IMR-90 (cell line): Measurements from ENCODE around the gene UNC5B. TPM values are rescaled to one million over a fixed set of nuclear protein-coding genes. Genes with fewer than 3 reads are reported as not detected.

ENCODE experiments used
- ATAC-seq: fragments of 200-7000 bp; cut with Tn5 transposase; 2 replicates; pipeline ENCODE4 v1.9.1; 2020; ENCODE audit warnings: low read depth, mild to moderate bottlenecking, moderate library complexity
- BruUV-seq: library from RNA; stranded (reverse); fragments of 400-500 nt; replicated peaks from 2 replicates; lab custom pipeline; 2021; lab: Mats Ljungman, UMichigan
- CTCF ChIA-PET: fragments of 300-600 bp; formaldehyde crosslinking; extraction: SDS; loops from one replicate; lab custom pipeline; 2021; ENCODE audit warnings: antibody characterized with exemption; lab: Yijun Ruan, JAX
- POLR2A ChIA-PET: fragments of 300-600 bp; sonication (Branson Sonifier 250); formaldehyde crosslinking; loops from one replicate; lab custom pipeline; 2022; ENCODE audit warnings: antibody characterized with exemption; ENCODE audit not compliant: unreplicated experiment; lab: Charles Lee
- DNase-seq: peaks from one replicate; pipeline ENCODE4 v3.0.0; 2013
- H2AFZ ChIP-seq: replicated peaks from 2 replicates; pipeline ENCODE3; 2013; ENCODE audit warnings: low read length, mild to moderate bottlenecking; ENCODE audit not compliant: poor library complexity
- H2AK5ac ChIP-seq: 2 replicates; pipeline ENCODE4 v1.6.1; 2013; ENCODE audit warnings: low read depth, low read length, inconsistent platforms
- H2AK9ac ChIP-seq: replicated peaks from 2 replicates; pipeline ENCODE3; 2013; ENCODE audit warnings: mild to moderate bottlenecking, low read depth, low read length, moderate library complexity; ENCODE audit not compliant: poor library complexity
- H2BK120ac ChIP-seq: 2 replicates; pipeline ENCODE4 v1.6.1; 2013; ENCODE audit warnings: low read depth, low read length, inconsistent platforms
- H2BK15ac ChIP-seq: 3 replicates; pipeline ENCODE4 v1.6.1; 2013; ENCODE audit warnings: low read depth, low read length, inconsistent platforms
- H2BK20ac ChIP-seq: 2 replicates; pipeline ENCODE4 v1.6.1; 2013; ENCODE audit warnings: low read depth, mild to moderate bottlenecking, inconsistent platforms, low read length, moderate library complexity
- H2BK5ac ChIP-seq: 2 replicates; pipeline ENCODE4 v1.6.1; 2013; ENCODE audit warnings: mild to moderate bottlenecking, low read depth, low read length, inconsistent platforms; ENCODE audit not compliant: poor library complexity, severe bottlenecking
- H3K14ac ChIP-seq: replicated peaks from 2 replicates; pipeline ENCODE4 v1.6.1; 2013; ENCODE audit warnings: low read depth, low read length, inconsistent platforms
- H3K18ac ChIP-seq: 2 replicates; pipeline ENCODE4 v1.6.1; 2013; ENCODE audit warnings: low read depth, low read length, control low read depth
- H3K23ac ChIP-seq: 2 replicates; pipeline ENCODE4 v1.6.1; 2013; ENCODE audit warnings: low read depth, low read length, inconsistent platforms
- H3K27ac ChIP-seq: 2 replicates; pipeline ENCODE4 v1.5.1; 2013; ENCODE audit warnings: mild to moderate bottlenecking, control low read depth, low read length; ENCODE audit not compliant: insufficient read depth
- H3K27me3 ChIP-seq: 2 replicates; pipeline ENCODE4 v1.6.1; 2013; ENCODE audit warnings: low read length; ENCODE audit not compliant: control insufficient read depth, insufficient read depth
- H3K36me3 ChIP-seq: 2 replicates; pipeline ENCODE4 v1.6.1; 2013; ENCODE audit warnings: low read length, mixed read lengths; ENCODE audit not compliant: control insufficient read depth, insufficient read depth
- H3K4ac ChIP-seq: 2 replicates; pipeline ENCODE4 v1.6.1; 2013; ENCODE audit warnings: low read depth, low read length, inconsistent platforms
- H3K4me1 ChIP-seq: 2 replicates; pipeline ENCODE4 v1.6.1; 2013; ENCODE audit warnings: low read length, mixed read lengths; ENCODE audit not compliant: control insufficient read depth, insufficient read depth
- H3K4me2 ChIP-seq: 2 replicates; pipeline ENCODE4 v1.6.1; 2013; ENCODE audit warnings: low read depth, mild to moderate bottlenecking, control low read depth, low read length, moderate library complexity
- H3K4me3 ChIP-seq: 2 replicates; pipeline ENCODE4 v1.5.1; 2013; ENCODE audit warnings: low read depth, mild to moderate bottlenecking, control low read depth, low read length, moderate library complexity; ENCODE audit not compliant: insufficient read depth
- H3K56ac ChIP-seq: 2 replicates; pipeline ENCODE4 v1.6.1; 2013; ENCODE audit warnings: low read length, inconsistent platforms; ENCODE audit not compliant: insufficient read depth; ENCODE audit errors: extremely low read depth
- H3K79me1 ChIP-seq, 2 experiments: 2 replicates each; pipeline ENCODE4 v1.6.1; 2013; ENCODE audit warnings: low read length in 2 of 2, inconsistent platforms in 1 of 2, low read depth in 1 of 2
- H3K9ac ChIP-seq: 2 replicates; pipeline ENCODE4 v1.6.1; 2013; ENCODE audit warnings: low read depth, low read length, control low read depth
- H3K9me1 ChIP-seq: 2 replicates; pipeline ENCODE4 v1.6.1; 2013; ENCODE audit warnings: low read length, inconsistent platforms; ENCODE audit not compliant: insufficient read depth
- H3K9me3 ChIP-seq: 2 replicates; pipeline ENCODE4 v1.6.1; 2013; ENCODE audit warnings: low read length; ENCODE audit not compliant: control insufficient read depth, insufficient read depth
- H4K20me1 ChIP-seq: 2 replicates; pipeline ENCODE4 v1.6.1; 2013; ENCODE audit warnings: low read length, inconsistent platforms; ENCODE audit not compliant: insufficient read depth
- H4K5ac ChIP-seq: 2 replicates; pipeline ENCODE4 v1.6.1; 2013; ENCODE audit warnings: mild to moderate bottlenecking, low read depth, low read length, control low read depth
- H4K8ac ChIP-seq, 2 experiments: 2 replicates each; pipeline ENCODE4 v1.6.1; 2013; ENCODE audit warnings: low read depth in 2 of 2, low read length in 2 of 2, control low read depth in 1 of 2, inconsistent platforms in 1 of 2
- H4K91ac ChIP-seq: 2 replicates; pipeline ENCODE4 v1.6.1; 2013; ENCODE audit warnings: low read depth, low read length, inconsistent platforms; ENCODE audit not compliant: insufficient read depth
- BHLHE40 ChIP-seq: fragments of 150-350 bp; IDR thresholded peaks from 2 replicates; pipeline ENCODE4 v1.6.1; 2016; ENCODE audit warnings: mild to moderate bottlenecking, low read depth, low read length
- CEBPB ChIP-seq: IDR thresholded peaks from 2 replicates; pipeline ENCODE4 v1.6.1; 2012; ENCODE audit warnings: low read depth, low read length, improper control_type of control experiment
- ELK1 ChIP-seq: fragments of 150-350 bp; IDR thresholded peaks from 2 replicates; pipeline ENCODE4 v1.6.1; 2016; ENCODE audit warnings: low read depth, mild to moderate bottlenecking, low read length, moderate library complexity, borderline replicate concordance
- MAFK ChIP-seq: IDR thresholded peaks from 2 replicates; pipeline ENCODE4 v1.6.1; 2012; ENCODE audit warnings: low read depth, low read length, improper control_type of control experiment
- NFE2L2 ChIP-seq: fragments of 150-350 bp; IDR thresholded peaks from 2 replicates; pipeline ENCODE4 v1.6.1; 2016; ENCODE audit warnings: low read depth, mild to moderate bottlenecking, low read length
- RAD21 ChIP-seq: IDR thresholded peaks from 2 replicates; pipeline ENCODE4 v1.6.1; 2012; ENCODE audit warnings: low read length, improper control_type of control experiment
- RFX5 ChIP-seq: IDR thresholded peaks from 2 replicates; pipeline ENCODE4 v1.8.0; 2012; ENCODE audit warnings: low read depth, mild to moderate bottlenecking, low read length, moderate library complexity
- WGBS, 2 experiments: methylation state at CpG; one replicate each; pipeline versions ENCODE4 v1.1.5 to v1.1.7; 2013; ENCODE audit warnings: missing lambda C conversion rate in 2 of 2; ENCODE audit not compliant: insufficient read length in 1 of 2; ENCODE audit errors: extremely low coverage in 2 of 2; 5-methylcytosine and 5-hydroxymethylcytosine counted together
- dilution Hi-C: fragments of 300-500 bp; cut with HindIII; formaldehyde crosslinking; loops from one replicate; pipeline ENCODE4 v1.14.3; 2018; ENCODE audit warnings: low sequenced_read_pairs; ENCODE audit not compliant: unreplicated experiment
- in situ Hi-C: fragments of 300-500 bp; cut with MboI; formaldehyde crosslinking; loops from 3 replicates; pipeline ENCODE4 v1.14.3; 2019; ENCODE audit warnings: low sequenced_read_pairs, inconsistent platforms, mixed read lengths
- intact Hi-C: fragments of 100-400 bp; cut with micrococcal nuclease; formaldehyde crosslinking; loops from 2 replicates; pipeline ENCODE4 v1.10.0; 2022
- polyA plus RNA-seq, 3 experiments: library from polyadenylated mRNA; depleted of rRNA; stranded (reverse); fragments of >200 nt; gene quantifications; 2 replicates each; pipeline ENCODE4 v1.2.3, GENCODE V29; 2012; ENCODE audit warnings: low replicate concordance in 1 of 3
- total RNA-seq: library from RNA; depleted of rRNA; stranded (reverse); fragments of >200 nt; gene quantifications from 2 replicates; pipeline ENCODE4 v1.2.3, GENCODE V29; 2012

The UNC5B gene
- total and polyA plus RNA-seq, 2 of the 4 experiments (the other 2 are of a cell fraction) = 1.6 to 4.2 TPM

GRCh38 chr10:71243756-71244395, 31.5 kb downstream of the UNC5B start:
- Histone ChIP-seq H2BK15ac (peak overlapping the region; percentile 83; the same call in 1 of the 3 replicates), H2BK120ac (peak overlapping the region; percentile 15), H4K8ac (peak overlapping the region in 1 of 2 experiments; percentile 47; a peak in 1 of 4 replicates), H3K14ac (peak overlapping the region; percentile 46; the same call in 1 of the 2 replicates), H3K23ac (no peak overlapping the region), H3K4me3 (no peak overlapping the region), H3K36me3 (no peaks in the 10 kb centered on the region), H3K4me2 (peak overlapping the region; percentile 63), H3K4ac (peak overlapping the region; percentile 67), H3K9me3 (no peaks in the 10 kb centered on the region), H3K9me1 (peaks cover 29% of the 10 kb centered on the region), H4K5ac (no peak overlapping the region), H2BK20ac (peak overlapping the region; percentile 69; the same call in 1 of the 2 replicates), H2AK5ac (peak overlapping the region; percentile 78), H3K4me1 (peaks cover 34% of the 10 kb centered on the region), H4K20me1 (peaks cover 11% of the 10 kb centered on the region; the same call in 1 of the 2 replicates), H2BK5ac (peak overlapping the region; percentile 7), H3K9ac (no peak overlapping the region), H3K27me3 (no peaks in the 10 kb centered on the region), H4K91ac (peak overlapping the region; percentile 25; the same call in 1 of the 2 replicates), H2AFZ (peak overlapping the region; percentile 81), H2AK9ac (peak overlapping the region; percentile 45), H3K18ac (no peak overlapping the region; the same call in 1 of the 2 replicates), H3K27ac (peak overlapping the region; percentile 48; the same call in 1 of the 2 replicates), H3K79me1 (peaks cover 0 to 25% of the 10 kb centered on the region in 2 experiments; a peak in 2 of 4 replicates), H3K56ac (0 out of 2 replicates have a peak overlapping the region, but pooled peaks have one; percentile 39)
- ATAC-seq (peak; percentile 7), DNase-seq (peak; percentile 28)
- intact Hi-C loops = no loop called here
- dilution Hi-C loops = no loop called here
- WGBS, 2 experiments = 90% methylated on average over 2 of the region's 6 CpGs; no CpG with 5 or more reads in 1 of the 2 experiments
- no peak for TF ChIP-seq RFX5
- no peak for TF ChIP-seq NFE2L2
- no peak for TF ChIP-seq RAD21
- no peak for TF ChIP-seq BHLHE40
- TF ChIP-seq CEBPB = peak; percentile 92
- TF ChIP-seq ELK1 = no peak
- no peak for TF ChIP-seq MAFK
- no TSS peak for BruUV-seq
- in situ Hi-C loops = no loop called here
- POLR2A ChIA-PET = interaction anchor here (1.8 kb wide), 1 partner anchor 12 kb away, joined by 7 read pairs; no protein-coding TSS in a partner anchor
- CTCF ChIA-PET = interaction anchor here (1.4 kb wide), 1 partner anchor 16 kb away, joined by 4 read pairs; no protein-coding TSS in a partner anchor
